COR-L47 (cell line): ENCODE measurements around the gene EXD2.
A peak's percentile ranks its signal among the peaks of the same experiment; 100 is the strongest.
"Not testable (repeated sequence)": the region's sequence is repeated elsewhere in the genome, so short reads cannot be mapped to it uniquely, and the experiment has no call there.

Source experiments
- DNase-seq: peaks from one replicate; lab custom pipeline; 2025; lab: John Stamatoyannopoulos, UW

Gene EXD2

GRCh38 chr14:69193721-69194120 lies 2.4 kb downstream of the EXD2 start:
- no peak for DNase-seq

GRCh38 chr14:69199786-69200185 lies 8.5 kb downstream of the EXD2 start:
- no peak for DNase-seq

- DNase-seq: no peak
These were observed 13.5 kb downstream of the EXD2 start for GRCh38 chr14:69204753-69205152.

- no peak for DNase-seq
These were observed 16.2 kb downstream of the EXD2 start for GRCh38 chr14:69207435-69208041.

GRCh38 chr14:69208666-69209065 lies 17.4 kb downstream of the EXD2 start:
- DNase-seq: no peak

- no peak for DNase-seq
These were observed 23.1 kb downstream of the EXD2 start for GRCh38 chr14:69214393-69214792.

GRCh38 chr14:69217663-69218062 lies 26.4 kb downstream of the EXD2 start:
- not testable (repeated sequence) for DNase-seq

GRCh38 chr14:69224946-69225345 lies 33.6 kb downstream of the EXD2 start:
- DNase-seq: no peak

GRCh38 chr14:69226178-69226577 lies 34.9 kb downstream of the EXD2 start:
- no peak for DNase-seq

- DNase-seq: no peak
These were observed 35.4 kb downstream of the EXD2 start for GRCh38 chr14:69226736-69227135.

GRCh38 chr14:69231486-69231885 lies 40.2 kb downstream of the EXD2 start:
- no peak for DNase-seq

- DNase-seq: no peak
These were observed 41.1 kb downstream of the EXD2 start for GRCh38 chr14:69232388-69232787.

- DNase-seq: no peak
These were observed 42.8 kb downstream of the EXD2 start for GRCh38 chr14:69234106-69234505.

GRCh38 chr14:69235708-69236107 lies 44.4 kb downstream of the EXD2 start:
- no peak for DNase-seq

GRCh38 chr14:69237142-69237541 lies 45.8 kb downstream of the EXD2 start:
- no peak for DNase-seq

GRCh38 chr14:69237584-69237983 lies 46.3 kb downstream of the EXD2 start:
- no peak for DNase-seq

- no peak for DNase-seq
These were observed 47.6 kb downstream of the EXD2 start for GRCh38 chr14:69238883-69239282.

GRCh38 chr14:69240527-69241173 lies 49.4 kb downstream of the EXD2 start:
- no peak for DNase-seq

- no peak for DNase-seq
These were observed 50.3 kb downstream of the EXD2 start for GRCh38 chr14:69241577-69241976.

GRCh38 chr14:69242311-69243224 lies 51.3 kb downstream of the EXD2 start:
- DNase-seq: peak; percentile 36

- no peak for DNase-seq
These were observed 53.6 kb downstream of the EXD2 start for GRCh38 chr14:69244946-69245345.

GRCh38 chr14:69246331-69246730 lies 55.0 kb downstream of the EXD2 start:
- DNase-seq: no peak
